HG03159 (cell line): ENCODE data around the gene PALMD.

Source experiments
- ATAC-seq: cut with Tn5 transposase; IDR thresholded peaks from one replicate; pipeline ENCODE4 v1.9.1; 2021; ENCODE audit warnings: mild to moderate bottlenecking, moderate library complexity; ENCODE audit not compliant: unreplicated experiment

PALMD gene

DNA sequence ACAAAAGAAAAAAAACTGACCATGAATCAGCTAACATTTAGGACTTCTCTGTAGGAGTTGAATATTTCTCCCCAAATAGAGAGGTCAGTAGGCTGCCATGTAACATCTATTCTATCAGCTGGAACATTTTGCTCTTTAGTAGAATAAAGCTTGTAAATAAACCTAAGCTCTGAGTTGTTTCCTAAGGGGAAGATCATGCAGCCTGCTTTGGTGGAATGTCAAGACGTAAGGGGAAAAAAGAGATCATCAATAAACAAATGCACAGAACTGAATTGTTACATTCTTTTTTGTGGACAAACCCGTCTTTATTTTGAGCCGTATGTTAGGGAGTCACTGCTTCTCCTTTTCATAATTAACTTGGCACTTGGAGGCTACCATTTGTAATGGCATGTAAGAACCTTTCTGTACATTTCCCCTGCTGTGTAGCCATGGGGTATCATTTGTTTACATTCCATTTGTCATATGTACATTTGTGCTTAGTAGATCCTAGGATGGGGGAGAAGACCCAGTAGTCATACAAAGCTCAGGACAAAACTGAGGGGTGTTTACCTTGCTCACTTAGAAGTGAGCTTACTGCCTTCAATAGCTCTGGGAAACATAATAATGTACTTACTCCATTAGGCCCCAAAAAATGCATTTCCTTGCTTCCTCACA lies 10.8 kb upstream of the PALMD start:
- ATAC-seq, result no peak

DNA sequence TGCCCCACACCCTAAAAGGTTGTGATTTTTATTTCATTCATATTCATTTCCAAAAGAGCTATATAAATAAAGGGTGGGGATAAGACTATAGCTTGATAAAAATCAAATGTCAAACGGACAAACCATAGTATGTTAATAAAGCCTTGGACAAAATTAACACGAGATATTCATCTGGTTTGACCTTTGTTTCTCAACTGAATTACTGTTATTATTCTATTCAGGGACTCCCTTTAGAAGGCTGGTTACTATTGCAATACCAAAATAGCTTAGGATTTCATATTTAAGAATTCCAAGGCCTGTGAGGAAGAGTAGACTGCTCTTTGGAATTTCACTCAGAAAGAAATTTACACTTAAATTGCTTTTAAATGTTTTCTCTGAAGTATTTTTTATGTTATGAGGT lies 10.2 kb upstream of the PALMD start:
- no peak for ATAC-seq

DNA sequence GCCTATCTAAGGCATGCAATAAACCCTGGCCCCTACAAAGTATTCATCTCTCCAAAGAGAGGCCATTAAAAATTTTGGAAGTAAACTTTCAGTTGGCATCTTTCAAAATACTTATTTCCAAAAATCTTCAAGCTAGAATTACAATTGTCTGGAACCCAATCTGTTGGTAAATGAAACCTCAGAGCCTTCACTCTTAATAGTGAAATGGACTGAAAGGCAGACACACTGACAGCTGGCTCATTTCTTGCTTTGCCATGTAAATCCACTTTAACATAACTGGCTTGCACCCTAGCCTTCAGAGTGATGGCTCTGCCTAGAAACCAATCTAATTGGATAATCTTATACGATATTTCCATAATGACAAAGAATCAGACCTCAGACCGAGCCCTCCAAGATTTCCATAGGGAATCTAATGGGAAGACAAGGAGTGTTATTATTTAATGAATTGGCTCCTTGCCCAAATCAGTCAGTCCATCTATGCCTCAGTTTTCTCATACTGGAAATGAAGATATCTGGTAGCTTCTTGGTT lies 9.2 kb upstream of the PALMD start:
- ATAC-seq, result no peak

DNA sequence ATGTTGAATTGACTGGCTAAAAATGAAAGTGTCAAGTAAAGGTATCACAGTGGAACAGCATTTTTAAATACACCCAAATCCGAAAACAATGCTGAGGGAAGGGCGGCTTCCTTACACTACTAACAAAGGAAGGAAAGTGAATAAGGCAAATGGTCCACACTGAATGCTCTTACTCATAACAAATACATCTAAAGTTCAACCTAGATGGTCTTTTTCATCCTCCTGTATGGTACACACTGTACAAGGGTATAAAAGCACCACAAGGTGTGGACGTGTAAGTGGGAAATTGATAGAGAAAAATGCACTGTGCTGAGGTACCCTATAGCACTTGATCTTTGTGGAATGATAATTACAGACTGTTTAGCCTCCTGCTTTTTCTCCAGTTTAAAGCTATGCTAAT lies 7.1 kb upstream of the PALMD start:
- no peak for ATAC-seq

DNA sequence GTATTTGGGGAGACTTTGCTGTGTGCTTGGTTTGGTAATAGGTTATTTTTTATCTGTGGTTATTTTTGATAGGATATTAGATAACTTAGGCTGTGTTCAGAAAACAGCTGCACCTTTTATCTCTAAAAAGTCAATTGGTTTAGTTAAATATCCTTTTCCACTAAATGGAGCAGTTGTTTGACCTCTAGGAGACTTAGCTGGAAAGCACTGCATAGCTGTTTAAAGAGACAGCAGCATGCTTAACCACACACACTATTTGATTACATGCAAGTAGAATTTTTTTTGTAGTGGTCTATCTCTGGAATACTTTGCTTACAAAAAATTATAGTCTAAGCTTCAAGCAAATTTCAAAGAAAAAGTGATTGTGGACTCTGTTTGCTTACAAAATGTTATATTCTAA lies 6.5 kb upstream of the PALMD start:
- ATAC-seq, result no peak

DNA sequence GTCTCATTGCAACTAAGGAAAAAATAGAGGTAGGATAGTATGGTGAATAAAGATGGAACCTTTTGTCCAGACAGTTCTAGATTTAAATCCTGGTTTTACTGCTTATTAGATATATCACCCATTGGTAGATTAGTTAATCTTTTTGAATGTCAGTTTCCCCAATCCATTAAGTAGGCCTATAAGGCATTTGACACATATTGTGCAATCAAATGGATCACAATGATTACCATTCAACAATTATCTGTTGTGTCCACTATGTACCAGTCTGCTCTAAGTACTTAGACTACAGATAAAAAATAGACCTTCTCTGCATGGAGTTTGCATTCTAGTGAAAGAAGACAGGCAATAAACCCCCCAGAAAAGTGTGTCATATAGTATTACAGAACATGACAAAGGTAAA lies 6.0 kb upstream of the PALMD start:
- no peak for ATAC-seq

DNA sequence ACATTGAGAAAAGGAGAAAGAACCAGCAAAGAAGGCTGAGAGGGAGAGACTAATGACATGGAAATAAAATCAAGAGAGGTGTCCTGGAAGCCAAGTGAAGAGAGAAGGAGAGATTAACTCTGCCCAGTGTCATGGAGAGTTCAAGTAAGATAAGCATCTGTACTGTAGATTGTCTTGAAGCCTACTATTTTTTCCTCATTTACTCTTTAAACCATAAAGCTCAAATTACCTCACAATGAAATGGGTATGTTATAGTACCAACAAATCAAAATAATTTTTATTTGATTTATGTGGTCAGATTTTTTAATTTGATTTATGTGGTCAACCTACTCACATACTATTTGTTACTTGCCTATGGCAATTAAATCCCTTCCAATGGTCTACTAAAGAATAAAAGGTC lies 5.2 kb upstream of the PALMD start:
- ATAC-seq, result no peak

DNA sequence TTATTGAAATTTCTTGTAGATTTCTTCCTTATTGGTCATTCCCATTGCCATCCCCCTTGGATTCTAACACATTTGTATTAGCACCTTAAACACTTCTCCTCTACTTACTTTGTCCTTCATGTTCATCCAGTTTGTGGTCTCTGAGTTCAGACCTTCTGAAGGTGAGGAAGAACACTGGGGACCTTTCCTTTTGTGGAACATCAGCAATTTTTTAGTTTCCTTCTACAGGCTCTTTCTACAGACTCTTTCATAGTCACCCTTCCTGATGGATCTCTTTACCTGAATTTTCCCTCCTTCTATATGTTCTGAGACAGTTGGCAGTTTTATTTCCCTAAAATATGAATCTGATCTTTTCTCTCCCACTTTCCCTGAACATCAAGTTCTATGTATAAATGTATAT lies 4.4 kb upstream of the PALMD start:
- no peak for ATAC-seq

DNA sequence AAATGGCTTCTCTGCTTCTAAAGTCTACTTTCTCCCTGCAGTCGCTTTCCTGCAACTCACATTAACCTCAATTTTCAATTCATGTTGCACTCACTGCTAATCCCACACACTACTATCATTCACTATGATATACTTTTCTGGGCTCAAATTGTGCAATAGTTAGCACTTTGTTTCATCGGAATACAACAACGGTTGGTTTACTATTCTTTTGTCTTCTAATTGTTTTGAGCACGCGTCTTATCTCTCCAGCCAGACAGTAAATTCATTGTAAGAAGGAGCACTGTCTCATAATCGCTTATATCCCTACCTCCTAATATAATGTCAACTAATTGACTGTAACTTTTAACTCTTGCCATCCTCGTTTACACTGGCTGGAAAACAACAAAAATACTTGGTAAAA lies 3.9 kb upstream of the PALMD start:
- no peak for ATAC-seq

DNA sequence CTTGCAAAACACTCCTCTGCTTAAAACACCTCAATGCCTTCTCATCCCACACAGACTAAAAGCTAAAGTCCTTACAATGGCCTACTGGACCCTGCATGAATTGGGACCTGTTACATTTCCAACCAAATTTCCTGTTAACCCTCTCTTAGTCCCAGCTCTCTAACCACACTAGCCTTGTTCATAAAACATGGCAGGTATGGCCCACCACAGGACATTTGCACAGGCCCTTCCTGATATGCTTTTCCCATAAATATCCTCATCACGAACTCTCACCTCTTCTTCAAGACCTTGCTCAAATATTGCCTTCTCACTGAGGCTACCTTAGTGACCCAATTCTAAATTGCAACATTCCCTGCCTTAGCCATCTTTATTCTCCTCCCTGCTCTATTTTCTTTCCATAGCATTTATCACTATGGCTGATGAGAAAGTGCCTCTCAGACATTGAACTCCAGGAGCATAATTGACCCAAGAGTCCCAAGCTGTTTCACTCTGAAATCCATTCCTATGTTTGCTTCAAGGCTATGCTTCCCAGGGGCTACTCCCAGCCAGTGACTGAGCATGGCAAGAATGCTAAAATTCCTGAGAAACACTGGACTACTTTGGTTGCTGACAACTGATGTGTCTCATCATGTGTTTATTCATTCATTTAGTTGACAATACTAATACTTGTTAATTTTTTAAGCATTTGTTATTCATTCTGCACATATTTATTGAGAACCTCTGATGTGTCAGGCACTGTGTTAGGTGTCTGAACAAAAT lies 2.7 kb upstream of the PALMD start:
- ATAC-seq, result no peak

DNA sequence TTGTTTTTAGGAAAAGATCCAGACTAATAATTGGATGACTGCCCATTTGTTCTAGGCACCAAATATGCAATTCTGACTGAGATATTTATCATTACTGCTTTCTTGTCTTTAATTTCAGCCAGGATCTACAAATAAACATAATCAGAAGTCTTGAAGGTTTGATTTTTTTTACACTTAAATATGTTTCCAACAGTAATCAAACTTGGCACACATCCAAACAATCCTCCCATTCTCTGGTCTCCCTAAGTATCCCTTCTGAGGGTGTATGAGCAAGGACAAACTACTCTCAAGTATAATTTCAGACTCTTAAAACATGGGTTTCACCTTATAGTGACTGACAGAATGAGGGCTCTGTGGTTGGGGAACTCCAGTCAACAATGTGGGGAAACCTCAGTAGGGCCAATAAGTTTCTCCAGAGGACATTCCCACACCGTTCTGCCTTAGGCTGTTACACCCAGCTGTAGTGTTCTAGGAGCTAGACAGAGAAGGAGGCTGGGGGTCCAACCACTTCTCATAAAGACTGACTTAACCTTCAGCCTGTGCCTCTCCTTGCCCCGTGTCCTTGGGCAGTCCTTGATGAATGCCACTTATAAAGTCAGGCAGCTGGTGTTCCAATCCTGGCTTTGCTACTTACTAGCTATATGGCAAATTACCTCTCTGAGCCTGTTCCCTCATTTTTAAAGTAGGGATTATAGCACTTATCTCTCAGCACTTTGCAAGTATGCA lies 1.5 kb upstream of the PALMD start:
- ATAC-seq, result no peak

DNA sequence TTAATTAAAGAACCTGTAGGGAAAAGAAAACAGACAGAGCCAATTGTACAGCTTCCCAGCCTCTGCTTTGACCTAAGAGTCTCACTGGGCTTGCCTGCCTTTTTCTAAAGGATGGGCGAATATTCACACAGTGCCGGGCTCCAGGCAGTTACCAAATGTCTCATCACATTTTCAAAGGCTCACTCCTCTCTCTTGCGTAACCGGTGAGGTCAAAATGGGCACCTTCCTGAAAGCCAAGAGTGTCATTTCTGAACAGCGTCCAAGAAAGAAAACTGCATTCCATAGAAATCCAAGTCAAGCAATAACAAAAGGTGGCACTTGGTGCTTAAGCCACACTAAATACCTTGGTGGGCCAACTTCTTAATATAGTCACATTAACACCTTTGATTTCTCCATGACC lies 710 bp upstream of the PALMD start:
- no peak for ATAC-seq

DNA sequence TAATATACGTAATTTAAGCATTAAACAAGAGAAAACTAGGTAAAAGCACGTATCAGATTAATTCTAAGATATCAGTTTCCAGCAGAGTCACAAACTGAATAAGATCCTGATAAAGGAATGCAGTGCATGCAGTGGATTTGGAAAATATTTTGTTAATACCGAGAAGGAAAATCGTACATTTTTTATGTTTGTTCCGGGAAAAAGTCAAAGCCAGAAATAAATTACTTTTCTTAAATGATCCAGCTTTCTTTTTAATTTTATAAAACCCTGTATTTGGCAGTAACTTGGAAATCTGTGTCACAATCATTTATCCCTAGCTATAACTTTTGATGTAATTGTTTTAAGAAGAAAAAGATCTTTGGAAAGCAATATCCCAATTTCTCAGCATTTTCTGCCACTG lies 955 bp downstream of the PALMD start:
- no peak for ATAC-seq

DNA sequence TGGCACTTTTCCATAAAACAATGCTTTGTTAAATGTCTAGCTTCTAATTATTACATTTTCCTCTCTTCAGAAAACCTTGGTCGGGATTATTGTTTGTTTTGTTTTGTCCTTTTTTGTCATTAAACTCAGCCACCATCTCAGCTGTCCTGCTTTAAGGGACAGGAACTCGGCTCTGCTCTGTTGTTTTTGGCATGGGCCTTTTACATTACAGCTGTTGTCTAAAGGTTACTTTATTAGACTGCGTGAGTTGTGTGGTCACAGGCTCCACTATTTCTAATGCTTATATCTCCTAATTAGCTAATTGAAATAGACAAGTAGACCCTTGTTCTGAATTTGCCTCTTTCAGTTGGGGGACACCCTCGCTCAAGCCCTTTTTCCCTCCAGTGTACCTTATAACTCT lies 1.6 kb downstream of the PALMD start:
- no peak for ATAC-seq

DNA sequence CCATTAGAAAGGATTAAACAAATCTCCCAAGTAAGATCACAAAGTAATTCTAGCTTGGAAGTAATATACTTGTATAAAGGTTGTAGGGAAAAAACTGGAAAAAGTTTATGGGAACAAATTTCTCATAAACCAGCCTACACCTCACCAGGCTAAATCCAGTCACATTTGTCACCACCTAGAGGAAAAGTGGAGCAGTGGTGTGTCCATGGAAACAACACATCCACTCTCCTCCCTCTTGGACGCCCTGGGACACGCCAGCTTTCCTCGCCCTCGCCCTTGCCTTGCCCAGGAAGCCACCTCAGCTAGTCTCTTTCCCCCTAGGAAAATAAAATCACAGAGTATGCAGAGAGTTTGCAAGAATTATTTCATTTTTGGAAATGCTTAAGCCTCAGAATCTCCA lies 2.2 kb downstream of the PALMD start:
- no peak for ATAC-seq

DNA sequence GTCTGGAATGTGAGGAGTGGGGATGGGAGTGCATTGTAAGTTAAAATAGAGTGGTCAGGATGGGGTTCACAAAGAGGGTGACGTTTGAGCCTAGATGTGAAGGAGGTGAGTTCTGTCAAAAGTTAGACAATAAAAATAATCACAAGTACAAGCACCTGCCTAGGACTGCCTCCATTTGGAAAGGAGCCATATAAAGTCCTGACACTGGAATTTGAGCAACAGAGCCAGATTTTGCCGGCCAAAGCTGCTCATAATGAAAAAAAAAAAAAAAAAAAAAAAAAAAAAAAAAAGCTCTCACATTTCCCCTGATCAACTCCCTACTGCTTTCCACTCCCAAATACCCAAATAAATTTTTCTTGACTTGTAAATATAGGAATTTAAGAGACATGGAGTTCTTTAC lies 4.1 kb downstream of the PALMD start:
- ATAC-seq, result no peak

DNA sequence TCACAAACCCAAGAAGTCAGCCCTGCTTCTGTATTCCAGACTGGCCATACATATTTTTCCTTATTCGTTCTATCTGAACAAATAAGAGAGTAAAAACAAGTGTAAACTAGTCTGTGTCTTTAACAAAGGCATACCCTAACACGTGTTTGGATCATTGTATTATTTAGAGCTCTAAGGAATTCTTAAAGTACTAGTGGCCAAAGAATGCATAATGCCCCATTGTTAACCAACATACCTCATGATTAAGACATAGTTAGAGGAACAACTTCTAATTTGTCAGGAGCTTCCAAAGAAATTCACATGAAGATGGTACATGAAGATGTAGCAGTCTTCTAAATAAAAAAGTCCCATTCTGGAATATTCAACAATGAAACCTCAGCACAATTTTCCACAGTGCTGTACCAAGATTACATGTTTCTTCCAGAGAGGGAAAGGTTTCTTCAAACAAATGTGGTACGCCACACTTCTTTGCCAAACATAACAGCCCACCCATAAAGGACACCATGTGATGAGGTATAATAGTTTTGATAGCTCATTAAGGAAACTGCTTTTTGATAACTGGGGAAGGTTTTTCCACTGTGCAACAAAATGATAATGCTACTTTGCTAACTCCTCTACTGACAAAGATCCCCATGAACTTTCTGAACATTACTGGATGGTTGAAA lies 5.0 kb downstream of the PALMD start:
- ATAC-seq, result no peak

DNA sequence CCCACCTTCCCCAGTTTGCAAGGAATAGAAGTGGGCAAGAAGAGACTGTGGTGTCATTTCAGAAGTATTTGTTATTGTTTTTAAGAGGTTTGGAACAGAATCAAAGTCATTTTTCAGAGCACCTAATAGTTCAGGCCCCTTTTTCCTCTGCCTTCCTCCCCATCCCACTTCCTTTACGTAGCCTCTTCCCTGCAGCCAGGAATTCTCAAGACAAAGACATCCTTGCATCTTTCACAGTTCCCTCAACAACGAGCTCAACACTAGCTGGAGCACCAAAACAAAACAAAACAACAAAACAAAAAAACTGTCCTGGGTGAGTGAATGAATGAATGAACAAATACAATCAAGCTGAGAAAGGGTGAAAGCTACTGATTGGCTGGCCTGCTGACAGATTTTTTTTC lies 7.0 kb downstream of the PALMD start:
- no peak for ATAC-seq

DNA sequence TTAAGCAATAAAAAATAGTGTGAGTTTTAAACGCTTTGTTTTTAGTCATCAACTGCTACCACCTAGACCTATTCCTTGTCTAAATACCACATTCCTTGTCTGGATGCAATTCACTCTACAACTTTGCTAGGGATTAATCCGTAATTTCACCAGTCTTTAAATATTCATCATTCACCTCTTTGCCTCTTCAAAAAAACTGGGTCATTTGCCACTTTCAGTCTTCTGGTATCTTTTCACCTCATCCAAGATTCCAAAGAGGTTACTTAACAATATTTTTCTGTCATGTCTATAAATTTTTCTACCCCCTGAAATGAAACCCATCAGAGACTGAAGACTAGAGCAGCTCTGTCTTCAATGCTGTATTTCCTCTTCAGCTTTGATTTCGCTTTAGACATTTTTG lies 9.5 kb downstream of the PALMD start:
- ATAC-seq, result no peak

DNA sequence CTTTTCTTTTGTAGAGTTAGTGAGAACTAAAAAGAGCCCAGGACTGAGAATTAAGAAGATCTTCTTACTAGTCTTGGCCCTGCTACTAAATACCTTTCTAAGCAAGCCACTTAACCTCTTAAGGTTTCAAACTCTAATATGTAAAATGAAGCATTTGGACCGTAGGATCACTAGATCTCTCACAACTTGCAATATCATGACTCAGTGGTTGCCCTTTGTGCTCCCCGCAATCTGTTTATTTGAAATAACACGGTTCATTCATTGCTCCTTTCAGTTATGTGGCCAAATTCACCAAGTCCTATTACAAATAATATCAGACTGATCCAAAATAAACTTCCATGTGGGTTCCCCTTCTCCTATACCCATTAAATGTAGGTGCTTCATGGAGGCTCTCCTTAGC lies 10.8 kb downstream of the PALMD start:
- no peak for ATAC-seq

DNA sequence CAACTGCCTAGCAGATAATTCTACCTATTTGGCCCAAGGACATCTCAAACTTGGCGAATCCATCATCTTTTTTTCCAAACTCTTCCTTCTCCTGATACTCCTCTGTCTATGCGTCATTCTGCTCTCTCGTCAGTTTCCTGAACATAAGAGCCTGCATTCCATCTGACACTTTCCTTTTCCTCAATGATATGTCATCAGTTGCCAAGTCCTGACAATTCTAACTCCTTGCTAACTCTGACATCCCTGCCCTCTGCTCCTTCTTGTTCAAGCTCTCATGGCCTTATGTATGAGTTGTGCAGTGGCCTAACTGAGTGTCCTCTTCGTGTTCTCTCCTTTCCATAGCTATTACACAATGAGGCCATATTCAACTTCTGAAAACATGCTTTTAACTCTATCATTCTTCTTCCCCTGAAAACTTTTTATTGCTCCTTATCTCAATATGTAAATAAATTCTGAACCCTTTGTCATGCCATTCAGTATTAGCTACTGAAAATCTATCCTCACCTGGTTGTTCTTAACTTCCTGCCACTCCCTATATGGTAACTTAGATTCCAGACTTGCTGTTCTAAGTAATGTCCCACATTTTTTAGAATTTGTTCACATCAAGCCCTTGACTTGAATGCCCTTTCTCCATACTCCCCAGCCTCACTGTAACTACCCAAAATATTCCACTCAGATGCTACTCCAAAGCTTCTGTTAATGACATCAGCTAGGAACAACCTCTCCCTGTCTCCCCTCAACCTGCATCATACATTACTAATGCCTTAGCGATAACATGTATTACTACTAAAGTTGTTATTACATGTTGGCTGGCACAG lies 11.5 kb downstream of the PALMD start:
- ATAC-seq, result no peak
